ENCODE measurements around the gene HOXD10.

Gene HOXD10

DNA sequence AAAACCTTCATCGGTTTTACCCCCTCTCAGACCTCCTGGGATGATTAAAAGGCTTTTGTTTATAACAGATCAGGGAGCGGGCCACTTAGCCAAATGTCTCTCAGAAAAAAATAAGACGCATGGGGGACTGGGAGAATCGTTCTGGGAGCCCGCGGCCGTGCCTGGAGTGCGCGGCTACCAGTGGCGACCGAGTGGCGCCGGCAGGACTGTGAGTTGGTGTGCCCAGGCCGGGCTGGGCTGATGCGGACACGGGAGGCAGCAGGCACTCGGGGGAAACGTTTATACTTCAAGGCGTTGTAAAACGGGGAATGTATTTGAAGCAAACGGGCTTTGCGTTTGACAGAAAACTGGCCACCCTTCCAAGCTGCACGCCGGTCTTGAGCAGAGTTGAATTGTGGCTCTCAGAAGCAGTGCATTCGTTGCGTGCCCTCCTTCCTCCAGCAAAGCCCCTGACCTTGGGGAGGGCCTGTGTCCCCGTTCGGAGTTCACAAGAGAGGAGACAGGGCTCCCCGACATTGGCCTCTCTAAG, 4.7 kb upstream of the HOXD10 start (continued):
- TF ChIP-seq, protein P1, sequence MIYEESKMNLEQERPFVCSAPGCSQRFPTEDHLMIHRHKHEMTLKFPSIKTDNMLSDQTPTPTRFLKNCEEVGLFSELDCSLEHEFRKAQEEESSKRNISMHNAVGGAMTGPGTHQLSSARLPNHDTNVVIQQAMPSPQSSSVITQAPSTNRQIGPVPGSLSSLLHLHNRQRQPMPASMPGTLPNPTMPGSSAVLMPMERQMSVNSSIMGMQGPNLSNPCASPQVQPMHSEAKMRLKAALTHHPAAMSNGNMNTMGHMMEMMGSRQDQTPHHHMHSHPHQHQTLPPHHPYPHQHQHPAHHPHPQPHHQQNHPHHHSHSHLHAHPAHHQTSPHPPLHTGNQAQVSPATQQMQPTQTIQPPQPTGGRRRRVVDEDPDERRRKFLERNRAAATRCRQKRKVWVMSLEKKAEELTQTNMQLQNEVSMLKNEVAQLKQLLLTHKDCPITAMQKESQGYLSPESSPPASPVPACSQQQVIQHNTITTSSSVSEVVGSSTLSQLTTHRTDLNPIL (CRISPR knock-in tag; IDR thresholded peaks at IDR 0.05; ENCODE audit: low read depth): no peak
- TF ChIP-seq, protein P2, sequence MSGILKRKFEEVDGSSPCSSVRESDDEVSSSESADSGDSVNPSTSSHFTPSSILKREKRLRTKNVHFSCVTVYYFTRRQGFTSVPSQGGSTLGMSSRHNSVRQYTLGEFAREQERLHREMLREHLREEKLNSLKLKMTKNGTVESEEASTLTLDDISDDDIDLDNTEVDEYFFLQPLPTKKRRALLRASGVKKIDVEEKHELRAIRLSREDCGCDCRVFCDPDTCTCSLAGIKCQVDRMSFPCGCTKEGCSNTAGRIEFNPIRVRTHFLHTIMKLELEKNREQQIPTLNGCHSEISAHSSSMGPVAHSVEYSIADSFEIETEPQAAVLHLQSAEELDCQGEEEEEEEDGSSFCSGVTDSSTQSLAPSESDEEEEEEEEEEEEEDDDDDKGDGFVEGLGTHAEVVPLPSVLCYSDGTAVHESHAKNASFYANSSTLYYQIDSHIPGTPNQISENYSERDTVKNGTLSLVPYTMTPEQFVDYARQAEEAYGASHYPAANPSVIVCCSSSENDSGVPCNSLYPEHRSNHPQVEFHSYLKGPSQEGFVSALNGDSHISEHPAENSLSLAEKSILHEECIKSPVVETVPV (CRISPR knock-in tag; IDR thresholded peaks at IDR 0.05): no peak
- no peak for TF ChIP-seq CSDC2 (CRISPR knock-in tag; IDR thresholded peaks at IDR 0.05)
- no peak for TF ChIP-seq OSR1 (CRISPR knock-in tag; IDR thresholded peaks at IDR 0.05)
- TF ChIP-seq ZFP3 (CRISPR knock-in tag; IDR thresholded peaks at IDR 0.05): no peak
- no peak for TF ChIP-seq ZNF8 (CRISPR knock-in tag; IDR thresholded peaks at IDR 0.05)
- TF ChIP-seq ZNF565 (CRISPR knock-in tag; conservative IDR thresholded peaks at IDR 0.05; ENCODE audit: low read depth): no peak
- no peak for TF ChIP-seq ZFP30 (CRISPR knock-in tag; IDR thresholded peaks at IDR 0.05)

GRCh38 chr2:176112375-176113302, 3.9 kb upstream of the HOXD10 start:
- ATAC-seq: no peak

DNA sequence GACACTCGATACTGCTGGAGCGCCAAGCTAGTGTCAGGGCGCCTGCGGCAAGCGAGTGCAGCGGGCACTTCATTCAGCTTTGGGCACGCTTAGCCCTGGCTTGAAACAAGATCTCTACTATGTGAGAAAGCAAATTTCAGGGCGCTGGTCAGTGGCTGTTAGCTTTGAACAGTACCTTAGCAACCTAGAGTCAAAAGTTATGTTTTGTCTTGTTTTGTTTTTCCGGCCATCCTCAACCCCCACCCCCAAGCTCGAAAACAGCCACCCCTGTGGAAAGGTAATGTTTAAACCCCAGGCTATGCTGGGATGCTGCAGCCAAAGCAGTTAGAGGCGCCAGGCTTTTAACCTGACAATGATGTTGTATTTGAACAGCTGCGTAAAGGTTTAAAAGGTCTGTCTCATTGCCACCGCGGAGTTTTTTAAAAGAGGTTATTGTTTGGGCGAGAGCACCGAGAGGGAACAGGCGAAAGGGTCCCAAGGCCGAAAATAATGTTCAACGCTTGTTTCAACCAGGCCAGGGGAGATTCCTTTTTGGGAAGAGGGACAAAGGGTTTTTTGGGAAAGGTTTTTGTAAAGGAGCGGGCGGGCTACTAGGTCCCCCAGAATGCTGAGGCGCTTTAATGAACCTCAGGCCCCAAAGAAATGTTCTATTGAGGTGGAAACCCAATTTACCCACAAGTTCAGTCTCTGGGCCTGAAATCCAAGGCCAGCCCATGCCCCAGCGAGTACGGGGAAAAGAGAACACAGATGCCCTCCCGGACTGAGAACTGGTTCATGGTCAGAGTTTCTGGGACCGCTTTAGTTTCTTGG, 2.3 kb upstream of the HOXD10 start:
- no peak for TF ChIP-seq CSDC2 (CRISPR knock-in tag; IDR thresholded peaks at IDR 0.05)
- ATAC-seq: no peak

More at GRCh38 chr2:176112375-176113302, 3.9 kb upstream of the HOXD10 start:
- TF ChIP-seq ZNF8 (CRISPR knock-in tag; IDR thresholded peaks at IDR 0.05): no peak
- TF ChIP-seq, protein P3, sequence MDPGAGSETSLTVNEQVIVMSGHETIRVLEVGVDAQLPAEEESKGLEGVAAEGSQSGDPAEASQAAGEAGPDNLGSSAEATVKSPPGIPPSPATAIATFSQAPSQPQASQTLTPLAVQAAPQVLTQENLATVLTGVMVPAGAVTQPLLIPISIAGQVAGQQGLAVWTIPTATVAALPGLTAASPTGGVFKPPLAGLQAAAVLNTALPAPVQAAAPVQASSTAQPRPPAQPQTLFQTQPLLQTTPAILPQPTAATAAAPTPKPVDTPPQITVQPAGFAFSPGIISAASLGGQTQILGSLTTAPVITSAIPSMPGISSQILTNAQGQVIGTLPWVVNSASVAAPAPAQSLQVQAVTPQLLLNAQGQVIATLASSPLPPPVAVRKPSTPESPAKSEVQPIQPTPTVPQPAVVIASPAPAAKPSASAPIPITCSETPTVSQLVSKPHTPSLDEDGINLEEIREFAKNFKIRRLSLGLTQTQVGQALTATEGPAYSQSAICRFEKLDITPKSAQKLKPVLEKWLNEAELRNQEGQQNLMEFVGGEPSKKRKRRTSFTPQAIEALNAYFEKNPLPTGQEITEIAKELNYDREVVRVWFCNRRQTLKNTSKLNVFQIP (CRISPR knock-in tag; IDR thresholded peaks at IDR 0.05; ENCODE audit: borderline replicate concordance, low read depth): no peak
- TF ChIP-seq BACH2 (CRISPR knock-in tag; IDR thresholded peaks at IDR 0.05; ENCODE audit: borderline replicate concordance): no peak
- no peak for TF ChIP-seq ZNF565 (CRISPR knock-in tag; conservative IDR thresholded peaks at IDR 0.05; ENCODE audit: low read depth)
- TF ChIP-seq, protein P2 (CRISPR knock-in tag; IDR thresholded peaks at IDR 0.05): no peak
- TF ChIP-seq TOX (CRISPR knock-in tag; IDR thresholded peaks at IDR 0.05; ENCODE audit: borderline replicate concordance): no peak
- no peak for TF ChIP-seq OSR1 (CRISPR knock-in tag; IDR thresholded peaks at IDR 0.05)
- no peak for TF ChIP-seq ESRRG (CRISPR knock-in tag; IDR thresholded peaks at IDR 0.05)
- no peak for TF ChIP-seq PPARA (CRISPR knock-in tag; IDR thresholded peaks at IDR 0.05; ENCODE audit: borderline replicate concordance)
- no peak for TF ChIP-seq ZNF70 (CRISPR knock-in tag; IDR thresholded peaks at IDR 0.05)

- ATAC-seq: no peak
- TF ChIP-seq TCF4 (CRISPR knock-in tag; IDR thresholded peaks at IDR 0.05; ENCODE audit: borderline replicate concordance) (no peak), ZNF565 (CRISPR knock-in tag; conservative IDR thresholded peaks at IDR 0.05; ENCODE audit: low read depth) (no peak), ZNF70 (CRISPR knock-in tag; IDR thresholded peaks at IDR 0.05) (no peak), ZFP3 (CRISPR knock-in tag; IDR thresholded peaks at IDR 0.05) (no peak), ESRRG (CRISPR knock-in tag; IDR thresholded peaks at IDR 0.05) (no peak), SNAI2 (CRISPR knock-in tag; IDR thresholded peaks at IDR 0.05) (no peak), ZNF8 (CRISPR knock-in tag; IDR thresholded peaks at IDR 0.05) (no peak), CSDC2 (CRISPR knock-in tag; IDR thresholded peaks at IDR 0.05) (no peak), GLIS3 (CRISPR knock-in tag; IDR thresholded peaks at IDR 0.05) (no peak)
- TF ChIP-seq, protein P4, sequence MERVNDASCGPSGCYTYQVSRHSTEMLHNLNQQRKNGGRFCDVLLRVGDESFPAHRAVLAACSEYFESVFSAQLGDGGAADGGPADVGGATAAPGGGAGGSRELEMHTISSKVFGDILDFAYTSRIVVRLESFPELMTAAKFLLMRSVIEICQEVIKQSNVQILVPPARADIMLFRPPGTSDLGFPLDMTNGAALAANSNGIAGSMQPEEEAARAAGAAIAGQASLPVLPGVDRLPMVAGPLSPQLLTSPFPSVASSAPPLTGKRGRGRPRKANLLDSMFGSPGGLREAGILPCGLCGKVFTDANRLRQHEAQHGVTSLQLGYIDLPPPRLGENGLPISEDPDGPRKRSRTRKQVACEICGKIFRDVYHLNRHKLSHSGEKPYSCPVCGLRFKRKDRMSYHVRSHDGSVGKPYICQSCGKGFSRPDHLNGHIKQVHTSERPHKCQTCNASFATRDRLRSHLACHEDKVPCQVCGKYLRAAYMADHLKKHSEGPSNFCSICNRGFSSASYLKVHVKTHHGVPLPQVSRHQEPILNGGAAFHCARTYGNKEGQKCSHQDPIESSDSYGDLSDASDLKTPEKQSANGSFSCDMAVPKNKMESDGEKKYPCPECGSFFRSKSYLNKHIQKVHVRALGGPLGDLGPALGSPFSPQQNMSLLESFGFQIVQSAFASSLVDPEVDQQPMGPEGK (CRISPR knock-in tag; IDR thresholded peaks at IDR 0.05; ENCODE audit: borderline replicate concordance): no peak
- TF ChIP-seq, protein P2 (CRISPR knock-in tag; IDR thresholded peaks at IDR 0.05): no peak
- TF ChIP-seq, protein P1 (CRISPR knock-in tag; IDR thresholded peaks at IDR 0.05; ENCODE audit: low read depth): no peak
Measured at GRCh38 chr2:176114930-176115625, 1.5 kb upstream of the HOXD10 start.
